HFF-Myc (cell line): Measurements from ENCODE around the gene LRRC4C.

Experiments
- DNase-seq: peaks from one replicate; pipeline ENCODE4 v3.0.0-alpha.2; 2011; ENCODE audit warnings: low read depth; ENCODE audit errors: extremely low read depth
- H3K4me3 ChIP-seq: replicated peaks from 2 replicates; pipeline ENCODE4 v1.5.1; 2011; ENCODE audit warnings: low read depth, mild to moderate bottlenecking, control low read depth, low read length
- TF ChIP-seq, protein P1 (sequence below): IDR thresholded peaks from 2 replicates; pipeline ENCODE4 v1.5.1; 2012; ENCODE audit warnings: mild to moderate bottlenecking, low read depth, low read length, control low read depth; ENCODE audit errors: missing control alignments

LRRC4C gene

GRCh38 chr11:41377709-41378394 lies 81.6 kb downstream of the LRRC4C start:
- TF ChIP-seq, protein P1, sequence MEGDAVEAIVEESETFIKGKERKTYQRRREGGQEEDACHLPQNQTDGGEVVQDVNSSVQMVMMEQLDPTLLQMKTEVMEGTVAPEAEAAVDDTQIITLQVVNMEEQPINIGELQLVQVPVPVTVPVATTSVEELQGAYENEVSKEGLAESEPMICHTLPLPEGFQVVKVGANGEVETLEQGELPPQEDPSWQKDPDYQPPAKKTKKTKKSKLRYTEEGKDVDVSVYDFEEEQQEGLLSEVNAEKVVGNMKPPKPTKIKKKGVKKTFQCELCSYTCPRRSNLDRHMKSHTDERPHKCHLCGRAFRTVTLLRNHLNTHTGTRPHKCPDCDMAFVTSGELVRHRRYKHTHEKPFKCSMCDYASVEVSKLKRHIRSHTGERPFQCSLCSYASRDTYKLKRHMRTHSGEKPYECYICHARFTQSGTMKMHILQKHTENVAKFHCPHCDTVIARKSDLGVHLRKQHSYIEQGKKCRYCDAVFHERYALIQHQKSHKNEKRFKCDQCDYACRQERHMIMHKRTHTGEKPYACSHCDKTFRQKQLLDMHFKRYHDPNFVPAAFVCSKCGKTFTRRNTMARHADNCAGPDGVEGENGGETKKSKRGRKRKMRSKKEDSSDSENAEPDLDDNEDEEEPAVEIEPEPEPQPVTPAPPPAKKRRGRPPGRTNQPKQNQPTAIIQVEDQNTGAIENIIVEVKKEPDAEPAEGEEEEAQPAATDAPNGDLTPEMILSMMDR: no peak
- DNase-seq: no peak
- no peak overlapping the region for H3K4me3 ChIP-seq

DNA sequence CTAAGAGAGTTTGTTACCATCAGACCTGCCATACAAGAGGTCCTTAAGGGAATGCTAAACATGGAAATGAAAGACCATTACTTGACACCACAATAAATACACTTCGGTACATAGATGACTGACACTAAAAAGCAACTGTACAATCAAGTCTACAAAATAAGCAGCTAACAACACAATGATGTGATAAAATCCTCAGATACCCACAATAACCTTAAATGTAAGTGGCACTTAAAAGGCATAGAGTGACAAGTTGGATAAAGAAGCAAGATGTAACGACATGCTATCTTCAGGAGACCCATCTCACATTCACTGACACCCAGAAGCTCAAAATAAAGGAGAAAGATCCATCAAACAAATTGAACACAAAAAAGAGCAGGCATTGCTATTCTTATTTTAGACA lies 107.6 kb downstream of the LRRC4C start:
- TF ChIP-seq, protein P1: no peak
- DNase-seq: no peak
- H3K4me3 ChIP-seq: no peak overlapping the region

DNA sequence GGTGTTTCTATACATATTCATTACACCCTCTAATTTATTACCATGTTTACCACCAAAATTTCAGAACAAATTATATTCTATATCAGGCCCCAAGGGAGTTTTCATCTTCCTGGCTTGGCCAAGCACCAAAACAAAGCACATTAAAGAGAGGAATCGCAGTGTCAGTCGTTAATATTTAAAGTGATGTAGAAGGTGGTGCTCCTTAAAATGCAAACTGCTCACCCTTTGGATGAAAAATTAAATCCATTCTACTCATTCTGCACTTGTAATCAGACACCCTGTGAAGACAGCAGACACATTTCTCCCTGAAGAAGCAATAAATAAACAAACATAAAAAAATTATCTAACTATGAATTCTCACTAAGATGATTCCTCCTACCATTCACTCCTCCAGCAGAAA lies 113.4 kb downstream of the LRRC4C start:
- H3K4me3 ChIP-seq: no peak overlapping the region
- DNase-seq: no peak
- TF ChIP-seq, protein P1: no peak

DNA sequence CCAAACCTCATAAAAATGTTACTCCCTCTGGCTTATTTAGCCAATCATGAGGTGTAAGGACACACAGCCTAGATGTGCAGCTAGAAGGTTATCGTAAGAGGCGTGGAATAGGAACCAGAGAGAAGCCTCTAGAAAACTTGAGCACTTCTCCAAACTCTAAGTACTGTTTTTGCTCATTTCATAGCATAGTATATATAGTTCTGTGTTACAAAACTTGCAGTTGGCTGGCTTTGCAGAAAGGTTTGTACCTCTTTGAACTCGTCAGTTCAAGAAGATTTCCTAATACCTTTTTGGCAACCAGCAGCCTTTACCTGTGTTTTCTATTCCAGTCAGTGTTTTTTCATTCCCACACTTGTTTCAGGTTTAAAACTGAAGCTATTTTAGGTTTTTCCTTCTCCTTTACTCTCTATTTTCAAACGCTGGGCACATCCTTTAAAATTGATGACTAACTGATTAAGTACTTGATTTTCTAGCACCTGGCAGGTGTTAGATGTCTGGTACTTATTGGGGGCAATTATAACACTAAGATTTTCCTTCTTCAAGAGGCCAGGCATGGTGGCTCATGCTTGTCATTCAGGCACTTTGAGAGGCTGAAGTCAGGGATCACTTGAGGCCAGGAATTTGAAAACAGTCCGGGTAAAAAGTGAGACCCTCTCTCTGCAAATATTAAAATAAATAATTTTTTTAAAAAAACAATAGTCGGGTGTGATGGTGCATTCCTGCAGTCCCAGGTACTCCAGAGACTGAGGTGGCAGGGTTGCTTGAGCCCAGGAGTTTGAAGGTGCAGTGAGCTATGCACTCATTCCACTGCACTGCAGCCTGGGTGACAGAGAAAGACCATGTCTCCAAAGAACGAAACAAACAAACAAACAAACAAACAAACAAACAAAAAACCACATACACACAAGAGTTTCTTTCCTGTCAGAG lies 125.2 kb downstream of the LRRC4C start:
- DNase-seq: no peak
- TF ChIP-seq, protein P1: no peak

GRCh38 chr11:41333357-41333756 lies 126.1 kb downstream of the LRRC4C start:
- TF ChIP-seq, protein P1: no peak
- no peak overlapping the region for H3K4me3 ChIP-seq
- no peak for DNase-seq

More for the DNA sequence above, 125.2 kb downstream of the LRRC4C start:
- no peak overlapping the region for H3K4me3 ChIP-seq

DNA sequence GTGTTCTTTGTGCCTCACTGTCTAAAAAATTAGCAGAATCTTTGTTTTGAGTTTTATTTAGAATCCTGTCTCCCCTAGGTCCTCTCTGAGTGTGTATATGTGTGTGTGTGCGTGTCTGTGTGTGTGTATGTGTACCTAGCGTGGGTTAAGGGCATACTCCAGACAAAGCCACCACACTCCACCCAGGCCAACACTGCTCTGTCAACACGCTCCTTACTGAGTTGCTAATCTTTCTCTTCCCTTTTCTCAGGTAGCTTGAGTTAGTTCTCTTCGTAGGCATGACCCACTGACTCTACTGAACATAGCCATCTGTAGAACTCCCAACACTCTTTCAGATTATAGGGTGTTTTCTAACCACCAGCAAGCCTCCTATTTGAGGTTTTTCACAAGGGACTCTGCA lies 131.1 kb downstream of the LRRC4C start:
- TF ChIP-seq, protein P1: no peak
- no peak for DNase-seq

More for the DNA sequence above, 131.1 kb downstream of the LRRC4C start:
- H3K4me3 ChIP-seq: no peak overlapping the region
